ENCODE results near the gene DDX21. TPM values are rescaled to one million over a fixed set of nuclear protein-coding genes. Genes with fewer than 3 reads are reported as not detected.
A peak's percentile ranks its signal among the peaks of the same experiment; 100 is the strongest.

The DDX21 gene
- total and polyA plus RNA-seq, 9 of the 15 experiments (the other 6 are each of a cell fraction or from before 2014, with no cell fraction given) = 143 to 365 (median 281) TPM

DNA sequence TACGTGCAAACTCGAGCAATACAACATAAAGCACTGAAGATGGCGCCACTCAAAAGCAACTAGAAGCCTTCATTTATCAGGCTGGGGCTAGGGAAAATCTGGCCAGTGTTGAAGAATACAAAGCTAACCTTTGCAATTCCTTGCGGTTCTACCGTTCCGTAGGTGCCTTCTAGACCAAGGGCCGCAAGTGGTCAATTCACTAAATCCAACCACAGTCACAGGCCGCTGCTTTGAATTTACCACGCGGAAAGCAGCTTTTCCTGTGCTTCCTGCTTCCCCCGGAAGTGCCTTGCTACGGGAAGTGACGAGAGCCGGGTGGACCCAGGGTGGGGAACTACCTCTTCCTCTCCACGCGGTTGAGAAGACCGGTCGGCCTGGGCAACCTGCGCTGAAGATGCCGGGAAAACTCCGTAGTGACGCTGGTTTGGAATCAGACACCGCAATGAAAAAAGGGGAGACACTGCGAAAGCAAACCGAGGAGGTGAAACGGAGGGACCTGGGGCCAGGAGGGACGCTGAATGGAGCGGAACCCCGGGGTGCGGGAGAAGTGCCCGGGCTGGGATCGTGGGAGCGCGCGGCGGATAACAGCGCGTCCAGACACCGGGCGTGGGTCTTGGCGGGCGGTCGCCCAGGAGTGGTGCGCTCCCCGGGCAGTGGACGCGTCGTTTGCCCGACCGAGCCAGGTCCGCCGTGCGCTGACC is at the start of gene DDX21 (continued):
- no peak for TF ChIP-seq GTF3C2 (IDR thresholded peaks at IDR 0.05; ENCODE audit: borderline replicate concordance, extremely low read depth, insufficient read length)
- TF ChIP-seq, protein P1, sequence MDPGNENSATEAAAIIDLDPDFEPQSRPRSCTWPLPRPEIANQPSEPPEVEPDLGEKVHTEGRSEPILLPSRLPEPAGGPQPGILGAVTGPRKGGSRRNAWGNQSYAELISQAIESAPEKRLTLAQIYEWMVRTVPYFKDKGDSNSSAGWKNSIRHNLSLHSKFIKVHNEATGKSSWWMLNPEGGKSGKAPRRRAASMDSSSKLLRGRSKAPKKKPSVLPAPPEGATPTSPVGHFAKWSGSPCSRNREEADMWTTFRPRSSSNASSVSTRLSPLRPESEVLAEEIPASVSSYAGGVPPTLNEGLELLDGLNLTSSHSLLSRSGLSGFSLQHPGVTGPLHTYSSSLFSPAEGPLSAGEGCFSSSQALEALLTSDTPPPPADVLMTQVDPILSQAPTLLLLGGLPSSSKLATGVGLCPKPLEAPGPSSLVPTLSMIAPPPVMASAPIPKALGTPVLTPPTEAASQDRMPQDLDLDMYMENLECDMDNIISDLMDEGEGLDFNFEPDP (CRISPR knock-in tag; IDR thresholded peaks at IDR 0.05) = no peak
- TF ChIP-seq ETV5 (CRISPR knock-in tag; IDR thresholded peaks at IDR 0.05; ENCODE audit: low read depth) = peak; percentile 43; the same call in 1 of the 2 replicates
- TF ChIP-seq HIVEP1 (CRISPR knock-in tag; IDR thresholded peaks at IDR 0.05) = no peak
- TF ChIP-seq MEF2D (tag; conservative IDR thresholded peaks at IDR 0.05; ENCODE audit: low read depth) = no peak; the same call in 1 of the 2 replicates
- TF ChIP-seq ZNF668 (CRISPR knock-in tag; IDR thresholded peaks at IDR 0.05) = no peak
- 0 out of 2 replicates have a peak, but pooled peaks have one; percentile 4 for TF ChIP-seq ZSCAN29 (IDR thresholded peaks at IDR 0.05)
- TF ChIP-seq ATF3 (IDR thresholded peaks at IDR 0.05) = peak; percentile 10; the same call in 1 of the 2 replicates
- TF ChIP-seq ATF3 (CRISPR knock-in tag; conservative IDR thresholded peaks at IDR 0.05) = peak; percentile 74; the same call in 1 of the 2 replicates
- TF ChIP-seq ZBTB7A (IDR thresholded peaks at IDR 0.05; ENCODE audit: borderline replicate concordance, control insufficient read depth, low read depth, low read length) = 0 out of 2 replicates have a peak, but pooled peaks have one; percentile 56
- no peak for TF ChIP-seq CAMTA2 (CRISPR knock-in tag; conservative IDR thresholded peaks at IDR 0.05)
- TF ChIP-seq, protein P2, sequence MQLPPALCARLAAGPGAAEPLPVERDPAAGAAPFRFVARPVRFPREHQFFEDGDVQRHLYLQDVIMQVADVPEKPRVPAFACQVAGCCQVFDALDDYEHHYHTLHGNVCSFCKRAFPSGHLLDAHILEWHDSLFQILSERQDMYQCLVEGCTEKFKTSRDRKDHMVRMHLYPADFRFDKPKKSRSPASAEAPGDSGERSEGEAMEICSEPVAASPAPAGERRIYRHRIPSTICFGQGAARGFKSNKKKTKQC (CRISPR knock-in tag; IDR thresholded peaks at IDR 0.05) = no peak
- peak; percentile 62 to 95 for TF ChIP-seq ARNT (IDR thresholded peaks at IDR 0.05)

Measured in K562 (cell line).